Measurements from ENCODE around the gene OR12D2. TPM values are rescaled to one million over a fixed set of nuclear protein-coding genes. Genes with fewer than 3 reads are reported as not detected.

The OR12D2 gene
- total RNA-seq, 1 donor = not detected

DNA sequence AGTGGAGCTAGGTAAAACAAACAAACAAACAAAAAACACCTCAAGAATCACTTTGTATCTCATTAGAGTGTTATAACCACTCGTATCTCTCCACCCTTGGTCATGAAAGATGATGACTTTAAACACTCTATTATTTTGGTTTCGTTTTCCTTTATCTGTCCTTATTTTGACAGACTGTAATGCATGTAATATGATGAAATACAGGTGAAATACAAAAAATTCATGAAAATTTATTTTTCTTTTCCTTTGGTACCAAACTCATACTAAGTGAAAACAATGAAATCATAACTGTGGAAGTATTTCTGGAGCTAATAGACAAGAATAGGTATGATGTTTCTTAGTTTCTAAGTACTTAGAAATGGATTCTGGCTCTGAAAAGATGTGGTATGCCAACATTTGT, 4.1 kb downstream of the OR12D2 start:
- Histone ChIP-seq H3K36me3 (ENCODE audit: insufficient read depth, low read length) (no peaks in the 10 kb centered on the region), H3K4me2 (ENCODE audit: insufficient read depth, low read length) (no peak overlapping the region), H3K27me3 (ENCODE audit: insufficient read depth, low read length) (no peaks in the 10 kb centered on the region), H3K4me1 (ENCODE audit: insufficient read depth, low read length) (no peaks in the 10 kb centered on the region), H3K9me3 (ENCODE audit: low read depth, low read length) (no peaks in the 10 kb centered on the region), H3K79me2 (ENCODE audit: insufficient read depth, low read length) (no peaks in the 10 kb centered on the region), H2AFZ (ENCODE audit: low read length) (no peak overlapping the region), H4K20me1 (ENCODE audit: insufficient read depth, low read length) (no peaks in the 10 kb centered on the region), H3K27ac (ENCODE audit: low read depth, low read length) (no peak overlapping the region), H3K4me3 (ENCODE audit: insufficient read depth, low read length) (no peak overlapping the region)
- TF ChIP-seq, protein P1, sequence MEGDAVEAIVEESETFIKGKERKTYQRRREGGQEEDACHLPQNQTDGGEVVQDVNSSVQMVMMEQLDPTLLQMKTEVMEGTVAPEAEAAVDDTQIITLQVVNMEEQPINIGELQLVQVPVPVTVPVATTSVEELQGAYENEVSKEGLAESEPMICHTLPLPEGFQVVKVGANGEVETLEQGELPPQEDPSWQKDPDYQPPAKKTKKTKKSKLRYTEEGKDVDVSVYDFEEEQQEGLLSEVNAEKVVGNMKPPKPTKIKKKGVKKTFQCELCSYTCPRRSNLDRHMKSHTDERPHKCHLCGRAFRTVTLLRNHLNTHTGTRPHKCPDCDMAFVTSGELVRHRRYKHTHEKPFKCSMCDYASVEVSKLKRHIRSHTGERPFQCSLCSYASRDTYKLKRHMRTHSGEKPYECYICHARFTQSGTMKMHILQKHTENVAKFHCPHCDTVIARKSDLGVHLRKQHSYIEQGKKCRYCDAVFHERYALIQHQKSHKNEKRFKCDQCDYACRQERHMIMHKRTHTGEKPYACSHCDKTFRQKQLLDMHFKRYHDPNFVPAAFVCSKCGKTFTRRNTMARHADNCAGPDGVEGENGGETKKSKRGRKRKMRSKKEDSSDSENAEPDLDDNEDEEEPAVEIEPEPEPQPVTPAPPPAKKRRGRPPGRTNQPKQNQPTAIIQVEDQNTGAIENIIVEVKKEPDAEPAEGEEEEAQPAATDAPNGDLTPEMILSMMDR (IDR thresholded peaks at IDR 0.05; ENCODE audit: extremely low read depth, low read depth, low read length) = no peak
- no peak for DNase-seq (ENCODE audit: insufficient read length, low spot score, missing footprints)

DNA sequence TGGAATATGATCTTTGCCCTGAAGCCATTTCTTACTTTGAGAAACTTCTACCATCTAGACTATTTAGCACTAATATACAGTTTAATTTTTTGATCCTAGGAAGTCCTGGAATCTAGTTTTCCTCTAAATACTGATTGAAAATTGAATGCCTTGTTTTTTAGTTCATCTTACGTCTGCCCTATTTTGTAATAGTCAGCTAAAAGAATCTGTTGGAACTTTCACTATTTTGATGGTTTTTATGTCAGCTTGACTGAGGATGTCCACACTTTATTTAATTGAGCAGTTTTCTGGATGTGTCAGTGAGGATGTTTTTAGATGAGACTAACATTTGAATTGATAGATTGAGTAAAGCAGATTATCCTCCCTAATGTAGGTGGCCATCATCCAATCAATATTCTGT, 8.4 kb downstream of the OR12D2 start:
- DNase-seq (ENCODE audit: insufficient read length, low spot score, missing footprints) = no peak

GRCh38 chr6:29414588-29414987, 19.2 kb downstream of the OR12D2 start, which contains the start of gene OR12D1:
Gene OR12D1, plus strand, starts transcription at chr6:29414928.
- TF ChIP-seq, protein P1 (IDR thresholded peaks at IDR 0.05; ENCODE audit: extremely low read depth, low read depth, low read length) = no peak
- no peaks in the 10 kb centered on the region for H3K9me3 ChIP-seq (ENCODE audit: low read depth, low read length)
- H3K4me1 ChIP-seq (ENCODE audit: insufficient read depth, low read length) = no peaks in the 10 kb centered on the region
- H4K20me1 ChIP-seq (ENCODE audit: insufficient read depth, low read length) = no peaks in the 10 kb centered on the region
- H3K27me3 ChIP-seq (ENCODE audit: insufficient read depth, low read length) = no peaks in the 10 kb centered on the region
- DNase-seq (ENCODE audit: insufficient read length, low spot score, missing footprints) = no peak
- H3K79me2 ChIP-seq (ENCODE audit: insufficient read depth, low read length) = no peaks in the 10 kb centered on the region
- H2AFZ ChIP-seq (ENCODE audit: low read length) = no peak within 1 kb of the TSS
- H3K36me3 ChIP-seq (ENCODE audit: insufficient read depth, low read length) = no peaks in the 10 kb centered on the region
- H3K4me3 ChIP-seq (ENCODE audit: insufficient read depth, low read length) = no peak within 1 kb of the TSS
- H3K27ac ChIP-seq (ENCODE audit: low read depth, low read length) = no peak within 1 kb of the TSS
- H3K4me2 ChIP-seq (ENCODE audit: insufficient read depth, low read length) = no peak within 1 kb of the TSS

More for the DNA sequence above, 8.4 kb downstream of the OR12D2 start:
- Histone ChIP-seq H4K20me1 (ENCODE audit: insufficient read depth, low read length) (no peaks in the 10 kb centered on the region), H3K9me3 (ENCODE audit: low read depth, low read length) (no peaks in the 10 kb centered on the region), H3K79me2 (ENCODE audit: insufficient read depth, low read length) (no peaks in the 10 kb centered on the region), H3K4me2 (ENCODE audit: insufficient read depth, low read length) (no peak overlapping the region), H3K4me1 (ENCODE audit: insufficient read depth, low read length) (no peaks in the 10 kb centered on the region), H3K27me3 (ENCODE audit: insufficient read depth, low read length) (no peaks in the 10 kb centered on the region), H2AFZ (ENCODE audit: low read length) (no peak overlapping the region), H3K27ac (ENCODE audit: low read depth, low read length) (no peak overlapping the region), H3K36me3 (ENCODE audit: insufficient read depth, low read length) (no peaks in the 10 kb centered on the region), H3K4me3 (ENCODE audit: insufficient read depth, low read length) (no peak overlapping the region)
- TF ChIP-seq, protein P1 (IDR thresholded peaks at IDR 0.05; ENCODE audit: extremely low read depth, low read depth, low read length) = no peak

GRCh38 chr6:29419516-29419915, 24.1 kb downstream of the OR12D2 start:
- H3K27ac ChIP-seq (ENCODE audit: low read depth, low read length) = no peak overlapping the region
- H3K79me2 ChIP-seq (ENCODE audit: insufficient read depth, low read length) = no peaks in the 10 kb centered on the region
- no peaks in the 10 kb centered on the region for H3K9me3 ChIP-seq (ENCODE audit: low read depth, low read length)
- no peak for DNase-seq (ENCODE audit: insufficient read length, low spot score, missing footprints)
- H3K4me1 ChIP-seq (ENCODE audit: insufficient read depth, low read length) = no peaks in the 10 kb centered on the region
- no peak overlapping the region for H3K4me3 ChIP-seq (ENCODE audit: insufficient read depth, low read length)
- H2AFZ ChIP-seq (ENCODE audit: low read length) = no peak overlapping the region
- no peaks in the 10 kb centered on the region for H3K27me3 ChIP-seq (ENCODE audit: insufficient read depth, low read length)
- H4K20me1 ChIP-seq (ENCODE audit: insufficient read depth, low read length) = no peaks in the 10 kb centered on the region
- no peaks in the 10 kb centered on the region for H3K36me3 ChIP-seq (ENCODE audit: insufficient read depth, low read length)
- no peak overlapping the region for H3K4me2 ChIP-seq (ENCODE audit: insufficient read depth, low read length)
- TF ChIP-seq, protein P1 (IDR thresholded peaks at IDR 0.05; ENCODE audit: extremely low read depth, low read depth, low read length) = no peak
